Measurements from ENCODE around the gene DOCK9. TPM values are rescaled to one million over a fixed set of nuclear protein-coding genes. Genes with fewer than 3 reads are reported as not detected.

Gene DOCK9
- total and polyA plus RNA-seq, 2 donors from 2014 or later = 14.0 to 125 TPM

DNA sequence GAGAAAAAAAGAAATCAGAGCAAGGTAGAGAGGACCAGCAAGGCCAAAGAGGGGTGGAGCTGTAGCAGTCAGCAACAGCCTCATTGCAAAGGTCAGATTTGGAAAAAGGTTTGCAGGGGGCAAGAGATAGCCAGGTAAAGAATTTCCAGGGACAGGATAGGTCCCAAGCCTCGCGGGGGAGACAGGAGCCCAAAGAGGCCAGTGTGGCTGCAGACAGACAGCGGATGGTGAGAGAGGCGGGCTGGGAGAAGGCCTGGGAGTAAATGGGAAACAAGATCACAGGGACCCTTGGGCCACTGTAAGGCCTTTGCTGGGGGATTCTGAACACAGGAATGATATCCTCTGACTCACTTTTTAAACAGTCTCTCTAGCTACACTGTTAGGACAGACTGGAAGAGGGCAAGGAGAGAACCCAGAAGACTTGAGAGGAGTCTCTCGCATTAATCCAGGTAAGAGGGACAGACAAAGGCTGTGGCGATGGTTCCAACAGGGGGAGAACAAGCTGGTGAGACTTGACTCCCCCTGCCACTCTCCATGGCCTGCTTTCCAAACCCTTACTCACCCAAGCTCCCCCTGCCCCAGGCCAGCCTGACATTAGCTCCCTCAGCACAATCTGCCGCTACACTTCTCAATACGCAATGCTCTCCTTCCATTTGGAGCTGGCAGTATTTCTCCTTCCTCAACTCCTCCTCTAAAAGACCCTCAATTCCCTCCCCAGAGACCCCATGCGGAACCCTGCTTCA is 31.8 kb downstream of the DOCK9 start:
- FAIRE-seq = no peak
- Histone ChIP-seq H3K9ac (ENCODE audit: low read length in 3 of 3) (no peak overlapping the region), H3K4me3 (ENCODE audit: low read length in 3 of 3) (no peak overlapping the region), H3K27me3 (ENCODE audit: control insufficient read depth, insufficient read depth, low read length) (no peaks in the 10 kb centered on the region), H3K4me1 (ENCODE audit: control insufficient read depth in 2 of 3, insufficient read depth in 2 of 3, low read depth in 1 of 3, low read length in 3 of 3) (no peaks in the 10 kb centered on the region), H3K9me3 (ENCODE audit: control insufficient read depth in 2 of 3, insufficient read depth in 1 of 3, low read length in 3 of 3) (no peaks in the 10 kb centered on the region), H3K36me3 (ENCODE audit: control insufficient read depth in 2 of 3, insufficient read depth in 3 of 3, low read length in 3 of 3) (no peaks in the 10 kb centered on the region), H3K27ac (ENCODE audit: low read depth in 2 of 2, low read length in 2 of 2) (no peak overlapping the region)
- no peak for TF ChIP-seq CTCF (IDR thresholded peaks at IDR 0.05; ENCODE audit: borderline replicate concordance, extremely low read depth, insufficient read depth)
- intact Hi-C loops (cut with DNase I) = no loop called here
- no peak for DNase-seq

GRCh38 chr13:98944336-98944735 is 33.5 kb downstream of the DOCK9 start:
- Histone ChIP-seq H3K4me1 (ENCODE audit: control insufficient read depth in 2 of 3, insufficient read depth in 2 of 3, low read depth in 1 of 3, low read length in 3 of 3) (no peaks in the 10 kb centered on the region), H3K36me3 (ENCODE audit: control insufficient read depth in 2 of 3, insufficient read depth in 3 of 3, low read length in 3 of 3) (no peaks in the 10 kb centered on the region), H3K27me3 (ENCODE audit: control insufficient read depth, insufficient read depth, low read length) (no peaks in the 10 kb centered on the region), H3K4me3 (ENCODE audit: low read length in 3 of 3) (no peak overlapping the region), H3K9ac (ENCODE audit: low read length in 3 of 3) (no peak overlapping the region), H3K27ac (ENCODE audit: low read depth in 2 of 2, low read length in 2 of 2) (no peak overlapping the region), H3K9me3 (ENCODE audit: control insufficient read depth in 2 of 3, insufficient read depth in 1 of 3, low read length in 3 of 3) (no peaks in the 10 kb centered on the region)
- DNase-seq (no peak), FAIRE-seq (no peak)
- intact Hi-C loops (cut with DNase I) = no loop called here
- TF ChIP-seq CTCF (IDR thresholded peaks at IDR 0.05; ENCODE audit: borderline replicate concordance, extremely low read depth, insufficient read depth) = no peak

DNA sequence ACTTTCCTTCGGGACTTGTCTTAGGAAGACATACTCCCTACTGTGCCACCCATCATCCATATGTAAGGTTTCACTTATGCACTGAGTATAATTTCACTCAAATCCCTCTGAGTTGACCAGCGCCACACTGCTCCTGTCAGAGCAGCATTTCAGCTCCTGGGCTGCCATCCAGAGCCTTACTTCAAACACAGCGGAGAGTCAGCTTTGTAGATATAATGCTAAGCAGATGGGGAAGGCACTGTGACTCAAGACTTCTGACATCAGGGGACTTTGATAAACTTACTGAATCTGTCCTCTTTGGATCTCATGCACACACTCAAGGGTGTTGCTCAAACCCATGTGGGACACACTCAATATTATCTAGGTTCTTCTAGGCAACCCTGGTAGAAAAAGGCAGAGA is 34.9 kb downstream of the DOCK9 start:
- intact Hi-C loops (cut with DNase I) = no loop called here
- Histone ChIP-seq H3K36me3 (ENCODE audit: control insufficient read depth in 2 of 3, insufficient read depth in 3 of 3, low read length in 3 of 3) (no peaks in the 10 kb centered on the region), H3K27me3 (ENCODE audit: control insufficient read depth, insufficient read depth, low read length) (no peaks in the 10 kb centered on the region), H3K9me3 (ENCODE audit: control insufficient read depth in 2 of 3, insufficient read depth in 1 of 3, low read length in 3 of 3) (no peaks in the 10 kb centered on the region), H3K4me1 (ENCODE audit: control insufficient read depth in 2 of 3, insufficient read depth in 2 of 3, low read depth in 1 of 3, low read length in 3 of 3) (no peaks in the 10 kb centered on the region), H3K9ac (ENCODE audit: low read length in 3 of 3) (no peak overlapping the region), H3K27ac (ENCODE audit: low read depth in 2 of 2, low read length in 2 of 2) (no peak overlapping the region), H3K4me3 (ENCODE audit: low read length in 3 of 3) (no peak overlapping the region)
- DNase-seq (no peak), FAIRE-seq (no peak)
- TF ChIP-seq CTCF (IDR thresholded peaks at IDR 0.05; ENCODE audit: borderline replicate concordance, extremely low read depth, insufficient read depth) = no peak

DNA sequence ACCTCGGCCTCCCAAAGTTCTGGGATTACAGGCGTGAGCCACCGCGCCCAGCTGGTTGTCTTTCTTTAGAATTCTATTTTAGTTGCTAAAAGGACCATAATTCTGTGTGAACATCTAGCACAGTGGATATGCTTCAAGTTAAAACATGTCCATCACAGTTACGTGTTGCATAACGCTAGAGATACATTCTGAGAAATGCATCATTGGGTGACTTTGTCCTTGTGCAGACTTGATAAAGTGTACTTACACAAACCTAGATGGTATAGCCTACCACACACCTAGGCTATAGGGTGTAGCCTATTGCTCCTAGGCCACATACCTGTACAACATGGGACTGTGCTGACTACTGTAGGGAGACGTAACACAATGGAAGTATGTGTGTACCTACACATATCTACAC is 35.4 kb downstream of the DOCK9 start:
- no peak for DNase-seq
- no peak for FAIRE-seq
- H3K27ac ChIP-seq (ENCODE audit: low read depth in 2 of 2, low read length in 2 of 2) = no peak overlapping the region
- no peaks in the 10 kb centered on the region for H3K27me3 ChIP-seq (ENCODE audit: control insufficient read depth, insufficient read depth, low read length)
- H3K36me3 ChIP-seq (ENCODE audit: control insufficient read depth in 2 of 3, insufficient read depth in 3 of 3, low read length in 3 of 3) = no peaks in the 10 kb centered on the region
- H3K9ac ChIP-seq (ENCODE audit: low read length in 3 of 3) = no peak overlapping the region
- TF ChIP-seq CTCF (IDR thresholded peaks at IDR 0.05; ENCODE audit: borderline replicate concordance, extremely low read depth, insufficient read depth) = no peak
- intact Hi-C loops (cut with DNase I) = no loop called here
- no peak overlapping the region for H3K4me3 ChIP-seq (ENCODE audit: low read length in 3 of 3)
- no peaks in the 10 kb centered on the region for H3K4me1 ChIP-seq (ENCODE audit: control insufficient read depth in 2 of 3, insufficient read depth in 2 of 3, low read depth in 1 of 3, low read length in 3 of 3)
- no peaks in the 10 kb centered on the region for H3K9me3 ChIP-seq (ENCODE audit: control insufficient read depth in 2 of 3, insufficient read depth in 1 of 3, low read length in 3 of 3)

Data from kidney (tissue), 14 donors.